IPS-11a (cell line): ENCODE measurements around the gene APMAP.
"Not testable (repeated sequence)": the region's sequence is repeated elsewhere in the genome, so short reads cannot be mapped to it uniquely, and the experiment has no call there.

Experiments used
- H3K4me3 ChIP-seq: one replicate; pipeline ENCODE4 v1.5.1; 2013; ENCODE audit warnings: low read depth, low read length, control low read depth

The APMAP gene

DNA sequence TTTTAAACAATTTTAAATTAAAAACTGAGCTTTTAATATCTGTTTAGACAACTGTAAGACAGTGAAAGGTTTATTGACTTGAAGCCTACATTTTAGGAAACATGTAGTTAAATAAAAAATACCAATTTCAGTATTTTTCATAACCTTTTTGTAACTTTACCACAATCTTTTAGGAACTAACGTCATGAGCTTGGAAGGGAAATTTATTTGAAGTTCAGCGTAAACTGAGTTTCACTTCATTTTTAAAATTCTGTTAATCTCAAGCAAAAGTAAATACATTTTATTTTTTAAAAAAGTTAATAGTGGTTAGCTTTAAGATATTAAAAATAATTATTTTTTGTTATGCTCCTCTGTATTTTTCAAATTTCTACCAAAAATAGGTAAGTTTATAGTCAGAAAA, 38.0 kb downstream of the APMAP start:
- H3K4me3 ChIP-seq, result no peak overlapping the region

GRCh38 chr20:24954151-24954550, 38.4 kb downstream of the APMAP start:
- no peak overlapping the region for H3K4me3 ChIP-seq

DNA sequence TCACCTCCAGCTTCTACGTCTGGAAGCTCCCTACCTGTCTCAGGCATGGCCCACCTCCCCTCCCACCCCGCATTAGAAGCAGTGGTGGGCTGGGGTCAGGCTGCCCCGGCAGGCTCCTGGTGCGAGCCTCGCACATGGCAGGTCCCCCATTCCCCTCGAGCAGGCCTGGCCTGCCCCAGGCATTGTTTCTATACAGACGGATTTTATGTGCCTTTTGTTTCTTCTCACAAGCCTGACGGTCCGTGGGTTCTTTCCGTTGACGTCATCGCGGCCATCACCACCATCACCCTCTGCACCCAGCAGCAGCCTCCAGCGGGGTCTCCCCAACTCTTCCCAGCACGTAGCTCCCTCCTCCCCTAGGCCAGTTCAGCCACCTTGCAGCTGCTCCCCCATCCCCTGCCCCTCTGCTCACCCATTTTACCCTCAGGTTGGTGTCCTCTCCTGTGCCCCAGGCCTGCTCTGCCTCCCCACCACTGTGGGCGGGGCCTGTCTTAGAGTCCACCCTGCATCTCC, 38.9 kb downstream of the APMAP start:
- no peak overlapping the region for H3K4me3 ChIP-seq

DNA sequence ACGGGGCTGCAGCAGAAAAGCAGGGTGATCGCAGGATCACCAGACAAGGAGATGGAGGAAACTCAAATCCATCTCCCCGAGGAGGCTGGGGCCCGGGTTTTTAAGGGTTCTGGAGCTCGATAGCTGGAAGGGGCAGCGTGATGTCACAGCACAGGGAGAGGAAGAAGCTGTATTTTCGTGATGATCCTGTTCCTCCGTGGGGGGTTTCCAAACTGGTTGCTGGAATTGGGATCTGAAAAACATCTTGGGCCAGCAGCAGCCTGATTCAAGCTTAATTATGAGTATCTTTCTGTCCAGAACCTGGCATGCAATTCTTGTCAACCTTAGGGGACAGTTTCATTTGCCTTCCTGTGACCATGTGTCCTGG, 39.4 kb downstream of the APMAP start:
- no peak overlapping the region for H3K4me3 ChIP-seq

- H3K4me3 ChIP-seq, result no peak overlapping the region
Observed at GRCh38 chr20:24952376-24953208, 40.0 kb downstream of the APMAP start.

DNA sequence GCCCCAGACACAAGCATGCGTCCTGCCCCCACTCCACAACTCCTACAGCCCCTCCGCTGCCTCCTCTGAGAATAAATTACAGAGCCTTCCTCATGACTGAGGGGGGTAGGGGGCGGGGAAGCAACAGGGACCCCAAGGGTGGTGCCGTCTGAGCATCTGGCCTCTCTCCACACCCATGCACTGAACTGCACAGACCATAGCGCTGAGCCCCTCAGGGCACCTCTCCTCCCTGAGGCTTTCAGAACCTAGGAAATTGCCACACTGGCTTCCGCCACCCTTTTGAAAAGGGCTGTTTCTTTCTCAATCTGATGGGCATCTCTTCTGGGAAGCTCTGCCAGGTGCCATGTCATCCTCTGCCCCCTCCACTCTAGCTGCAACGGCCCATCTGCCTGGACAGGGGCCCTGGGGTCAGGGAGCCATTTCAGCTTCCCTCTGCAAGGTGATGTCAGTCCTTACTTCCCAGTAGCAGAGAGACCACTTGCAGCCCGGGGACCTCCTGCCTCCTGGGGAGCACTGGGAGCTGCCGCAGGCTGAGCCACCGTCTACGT, 40.9 kb downstream of the APMAP start:
- H3K4me3 ChIP-seq, result no peak overlapping the region

GRCh38 chr20:24950836-24951525, 41.6 kb downstream of the APMAP start:
- H3K4me3 ChIP-seq, result no peak overlapping the region

GRCh38 chr20:24950128-24950835, 42.3 kb downstream of the APMAP start:
- no peak overlapping the region for H3K4me3 ChIP-seq

- H3K4me3 ChIP-seq, result no peak overlapping the region
Observed at GRCh38 chr20:24949756-24950127, 42.8 kb downstream of the APMAP start.

- H3K4me3 ChIP-seq, result no peak within 1 kb of the TSS
Observed at GRCh38 chr20:24948939-24949679, 43.4 kb downstream of the APMAP start, which contains the start of gene CST7. CST7 (plus strand) TSS chr20:24949269; CDS start chr20:24949506, 237 bp downstream.

- H3K4me3 ChIP-seq, result not testable (repeated sequence)
Observed at GRCh38 chr20:24948396-24948938, 44.1 kb downstream of the APMAP start.

DNA sequence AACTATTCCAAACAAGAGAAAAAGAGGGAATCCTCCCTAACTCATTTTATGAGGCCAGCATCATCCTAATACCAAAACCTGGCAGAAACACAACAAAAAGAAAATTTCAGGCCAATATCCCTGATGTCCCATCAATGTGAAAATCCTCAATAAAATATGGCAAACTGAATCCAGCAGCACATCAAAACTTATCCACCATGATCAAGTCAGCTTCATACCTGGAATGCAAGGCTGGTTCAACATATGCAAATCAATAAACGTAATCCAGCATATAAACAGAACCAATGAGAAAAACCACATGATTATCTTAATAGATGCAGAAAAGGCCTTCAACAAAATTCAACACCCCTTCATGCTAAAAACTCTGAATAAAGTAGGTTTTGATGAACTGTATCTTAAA, 46.2 kb downstream of the APMAP start:
- H3K4me3 ChIP-seq, result not testable (repeated sequence)

- H3K4me3 ChIP-seq, result no peak overlapping the region
Observed at GRCh38 chr20:24943731-24944130, 48.8 kb downstream of the APMAP start.

GRCh38 chr20:24943196-24943595, 49.4 kb downstream of the APMAP start:
- H3K4me3 ChIP-seq, result no peak overlapping the region

DNA sequence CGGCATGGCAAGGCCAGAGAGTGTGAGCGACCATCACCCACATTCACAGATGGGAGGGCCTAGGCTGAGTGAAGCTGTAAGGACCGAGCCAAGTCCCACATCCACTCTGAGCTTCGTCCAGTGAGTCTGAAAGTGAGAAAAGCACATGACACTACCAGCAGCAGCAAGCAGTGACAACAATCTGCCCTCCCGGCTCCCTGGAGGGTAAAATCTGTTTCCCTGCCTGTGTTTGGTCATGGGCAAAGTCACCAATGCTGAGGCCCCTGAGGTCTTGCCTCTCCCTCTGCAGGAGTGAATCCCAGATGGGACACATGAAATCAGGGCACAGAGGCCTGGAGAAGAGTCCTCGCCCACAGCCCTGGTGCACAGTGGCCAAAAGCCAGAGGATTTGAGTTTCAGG, 49.9 kb downstream of the APMAP start:
- H3K4me3 ChIP-seq, result no peak overlapping the region

GRCh38 chr20:24939036-24939435, 53.5 kb downstream of the APMAP start:
- H3K4me3 ChIP-seq, result no peak overlapping the region

- no peak overlapping the region for H3K4me3 ChIP-seq
Observed at GRCh38 chr20:24938498-24938897, 54.1 kb downstream of the APMAP start.

- H3K4me3 ChIP-seq, result no peak overlapping the region
Observed at GRCh38 chr20:24937579-24937978, 55.0 kb downstream of the APMAP start.

DNA sequence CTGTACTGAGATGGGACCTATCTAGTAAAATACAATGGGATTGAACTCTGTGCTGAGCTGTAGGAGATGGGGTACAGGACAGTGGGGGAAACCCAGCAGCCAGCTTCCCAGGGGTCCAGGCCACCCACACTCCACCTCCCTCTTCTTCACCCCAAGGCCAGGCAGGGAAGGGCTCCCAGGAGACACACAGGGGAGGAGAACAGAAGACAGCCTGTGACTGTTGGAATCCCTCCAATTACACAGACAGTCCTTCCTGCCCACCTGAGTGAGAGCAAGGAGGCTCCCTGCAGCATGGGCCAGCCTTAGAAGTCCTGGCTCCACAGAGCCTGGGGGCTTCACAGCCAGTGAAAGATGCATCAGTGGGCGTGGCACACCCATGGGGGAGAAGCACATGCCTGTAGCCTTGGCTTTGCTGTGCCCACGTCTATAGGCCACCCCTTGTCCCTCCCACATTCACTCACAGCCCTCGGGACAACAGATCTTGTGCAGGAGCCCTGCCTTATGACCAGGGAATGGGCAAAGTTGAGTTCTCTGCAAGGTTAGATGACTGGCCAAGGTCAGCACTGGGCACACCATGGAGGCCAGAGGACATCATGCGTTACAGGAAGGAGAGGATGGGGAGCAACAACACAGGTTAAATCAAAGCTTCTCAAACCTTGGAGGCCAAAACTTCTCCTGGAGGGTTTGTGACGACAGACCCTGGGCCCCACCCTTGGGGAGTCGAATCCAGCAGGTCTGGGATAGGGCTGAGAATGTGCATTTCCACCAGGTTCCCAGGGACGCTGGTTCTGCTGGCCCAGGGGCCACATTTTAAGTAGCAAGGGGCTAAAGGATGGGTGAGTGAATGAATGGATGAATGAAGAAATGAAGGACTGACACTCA, 55.8 kb downstream of the APMAP start:
- no peak overlapping the region for H3K4me3 ChIP-seq
